Coronary artery (tissue), 2 donors: ENCODE measurements around the gene PAPPA2.
"Not testable (repeated sequence)": the region's sequence is repeated elsewhere in the genome, so short reads cannot be mapped to it uniquely, and the experiment has no call there.

Experiments
- DNase-seq: peaks from one replicate; pipeline ENCODE4 v3.0.0-alpha.2; 2017; ENCODE audit warnings: low spot score
- H3K27ac ChIP-seq, 2 donors: fragments of 200-600 bp; sonication (generic); one replicate each; pipeline ENCODE4 v1.5.1; 2016 to 2019
- H3K4me3 ChIP-seq: fragments of 200-600 bp; sonication (generic); 2 replicates; pipeline ENCODE4 v1.5.1; 2016; ENCODE audit warnings: mild to moderate bottlenecking, moderate library complexity
- TF ChIP-seq, protein P1 (sequence below): fragments of 200-600 bp; sonication (generic); IDR thresholded peaks from one replicate; pipeline ENCODE4 v1.5.1; 2019; ENCODE audit warnings: antibody characterized with exemption

The PAPPA2 gene

GRCh38 chr1:176559878-176560277, 96.9 kb downstream of the PAPPA2 start:
- Histone ChIP-seq H3K4me3 (peak overlapping the region; percentile 30), H3K27ac (no peak overlapping the region)
- TF ChIP-seq, protein P1, sequence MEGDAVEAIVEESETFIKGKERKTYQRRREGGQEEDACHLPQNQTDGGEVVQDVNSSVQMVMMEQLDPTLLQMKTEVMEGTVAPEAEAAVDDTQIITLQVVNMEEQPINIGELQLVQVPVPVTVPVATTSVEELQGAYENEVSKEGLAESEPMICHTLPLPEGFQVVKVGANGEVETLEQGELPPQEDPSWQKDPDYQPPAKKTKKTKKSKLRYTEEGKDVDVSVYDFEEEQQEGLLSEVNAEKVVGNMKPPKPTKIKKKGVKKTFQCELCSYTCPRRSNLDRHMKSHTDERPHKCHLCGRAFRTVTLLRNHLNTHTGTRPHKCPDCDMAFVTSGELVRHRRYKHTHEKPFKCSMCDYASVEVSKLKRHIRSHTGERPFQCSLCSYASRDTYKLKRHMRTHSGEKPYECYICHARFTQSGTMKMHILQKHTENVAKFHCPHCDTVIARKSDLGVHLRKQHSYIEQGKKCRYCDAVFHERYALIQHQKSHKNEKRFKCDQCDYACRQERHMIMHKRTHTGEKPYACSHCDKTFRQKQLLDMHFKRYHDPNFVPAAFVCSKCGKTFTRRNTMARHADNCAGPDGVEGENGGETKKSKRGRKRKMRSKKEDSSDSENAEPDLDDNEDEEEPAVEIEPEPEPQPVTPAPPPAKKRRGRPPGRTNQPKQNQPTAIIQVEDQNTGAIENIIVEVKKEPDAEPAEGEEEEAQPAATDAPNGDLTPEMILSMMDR, result peak; percentile 90
- DNase-seq, result no peak

- no peak for DNase-seq
- TF ChIP-seq, protein P1, result no peak
- Histone ChIP-seq H3K4me3 (no peak overlapping the region), H3K27ac (peak overlapping the region in 1 of 2 donors; percentile 27)
These were observed 97.7 kb downstream of the PAPPA2 start for GRCh38 chr1:176560681-176561080.

DNA sequence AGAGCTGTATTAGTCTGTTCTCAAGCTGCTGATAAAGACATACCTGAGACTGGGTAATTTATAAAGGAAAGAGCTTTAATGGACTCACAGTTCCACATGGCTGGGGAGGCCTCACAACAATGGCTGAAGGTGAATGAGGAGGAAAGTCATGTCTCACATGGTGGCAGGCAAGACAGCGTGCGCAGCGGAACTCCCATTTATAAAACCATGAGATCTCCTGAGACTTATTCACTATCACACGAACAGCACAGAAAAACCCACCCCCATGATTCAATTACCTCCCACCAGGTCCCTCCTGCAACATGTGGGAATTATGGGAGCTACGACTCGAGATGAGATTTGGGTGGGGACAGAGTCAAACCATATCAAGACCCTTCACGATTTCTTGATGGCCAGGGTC, 98.8 kb downstream of the PAPPA2 start:
- H3K4me3 ChIP-seq, H3K27ac ChIP-seq, DNase-seq: not testable (repeated sequence)

DNA sequence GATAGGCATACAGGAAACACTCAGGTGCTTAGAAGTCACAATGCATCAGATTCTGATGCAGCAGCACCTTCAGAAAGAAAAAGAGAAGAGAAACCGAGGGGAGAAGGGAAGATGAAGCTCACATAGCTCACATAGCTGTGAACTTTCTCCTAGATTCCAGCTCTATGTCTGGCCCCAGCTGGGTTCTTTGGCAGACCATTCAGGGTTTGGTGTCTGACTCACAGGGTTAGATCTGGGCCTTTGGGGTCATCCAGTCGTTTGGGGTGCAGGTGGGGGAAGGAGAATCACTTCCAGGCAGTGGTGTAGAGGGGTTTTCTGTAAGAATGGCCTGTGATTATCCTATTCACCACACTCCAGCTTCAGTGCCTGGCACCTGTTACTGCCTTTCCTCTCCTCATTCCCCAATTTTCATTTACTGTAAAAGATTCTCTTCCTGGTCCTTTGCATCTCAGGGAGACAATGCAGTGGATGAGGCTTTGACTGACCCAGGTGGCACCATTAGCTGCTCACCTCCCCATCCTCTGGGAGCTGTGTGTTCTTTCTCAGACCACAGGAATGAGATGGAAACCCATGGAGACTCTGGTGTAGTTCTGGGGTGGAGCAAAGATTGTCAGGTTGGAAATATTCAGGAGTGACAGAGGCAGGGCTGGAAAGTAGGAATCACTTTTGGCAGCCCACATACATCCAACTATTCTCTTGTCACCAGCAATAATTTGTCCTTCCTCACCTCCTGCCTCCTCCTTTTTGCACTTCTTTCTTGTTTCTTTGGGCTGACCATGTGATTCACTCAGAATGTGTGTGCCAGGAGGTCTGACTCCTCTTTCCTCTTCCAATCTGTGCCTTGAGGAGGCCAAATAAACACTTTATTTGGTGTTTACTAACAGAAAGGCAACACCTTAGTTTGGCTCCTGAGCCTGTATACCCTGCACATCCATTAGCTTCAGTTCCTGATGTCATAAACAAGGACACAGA, 103.3 kb downstream of the PAPPA2 start:
- no peak for DNase-seq
- no peak overlapping the region for H3K4me3 ChIP-seq
- TF ChIP-seq, protein P1, result no peak
- H3K27ac ChIP-seq, result no peak overlapping the region

DNA sequence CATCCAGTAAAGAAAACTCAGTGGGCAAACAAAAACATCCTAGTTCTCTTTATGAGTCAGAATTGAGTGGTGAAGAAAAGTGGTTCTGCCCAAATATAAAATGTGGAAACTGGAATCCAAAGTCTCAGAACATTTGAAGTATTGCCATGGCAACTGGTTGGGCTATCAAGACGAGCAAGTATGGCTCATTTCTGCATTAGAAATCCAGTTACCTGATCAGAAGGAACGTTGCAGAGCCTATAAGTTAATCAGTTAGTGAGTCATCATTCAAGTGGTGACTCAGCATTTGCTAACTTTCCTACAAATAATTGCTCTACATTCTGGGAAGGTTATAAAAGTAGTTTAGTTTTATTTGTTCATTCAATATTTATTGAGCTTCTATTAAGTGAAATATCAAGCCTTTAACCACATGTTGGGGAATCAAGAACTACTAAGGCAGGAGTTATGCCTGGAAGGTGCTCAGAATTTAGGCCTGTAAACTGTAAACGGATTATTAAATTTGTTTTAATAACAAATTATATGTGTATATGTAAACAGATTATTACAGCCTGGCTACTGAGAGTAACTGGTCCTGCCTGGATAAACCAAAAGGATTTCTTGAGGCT, 104.3 kb downstream of the PAPPA2 start:
- no peak overlapping the region for H3K4me3 ChIP-seq
- no peak overlapping the region for H3K27ac ChIP-seq
- TF ChIP-seq, protein P1, result no peak
- DNase-seq, result no peak

GRCh38 chr1:176568185-176568584, 105.2 kb downstream of the PAPPA2 start:
- TF ChIP-seq, protein P1, result no peak

GRCh38 chr1:176574756-176575155, 111.8 kb downstream of the PAPPA2 start:
- TF ChIP-seq, protein P1, result no peak
- Histone ChIP-seq H3K27ac (no peak overlapping the region), H3K4me3 (no peak overlapping the region)
- no peak for DNase-seq

More at GRCh38 chr1:176568185-176568584, 105.2 kb downstream of the PAPPA2 start:
- DNase-seq, result no peak
- Histone ChIP-seq H3K27ac (no peak overlapping the region), H3K4me3 (no peak overlapping the region)
